HG02571 (cell line): Measurements from ENCODE around the gene FKBP1B.
A peak's percentile ranks its signal among the peaks of the same experiment; 100 is the strongest.
"Not testable (repeated sequence)": the region's sequence is repeated elsewhere in the genome, so short reads cannot be mapped to it uniquely, and the experiment has no call there.

ENCODE experiments used
- ATAC-seq: cut with Tn5 transposase; IDR thresholded peaks from one replicate; pipeline ENCODE4 v1.9.1; 2021; ENCODE audit warnings: mild to moderate bottlenecking, moderate library complexity; ENCODE audit not compliant: unreplicated experiment

Gene FKBP1B

GRCh38 chr2:24058564-24059271, 9.2 kb downstream of the FKBP1B start:
- ATAC-seq = no peak

GRCh38 chr2:24065341-24065740, 15.8 kb downstream of the FKBP1B start:
- no peak for ATAC-seq

- no peak for ATAC-seq
These were observed 22.7 kb downstream of the FKBP1B start for GRCh38 chr2:24072259-24072658.

- no peak for ATAC-seq
These were observed 24.3 kb downstream of the FKBP1B start for GRCh38 chr2:24073816-24074215.

- no peak for ATAC-seq
These were observed 25.7 kb downstream of the FKBP1B start for GRCh38 chr2:24075259-24075658.

- peak; percentile 94 for ATAC-seq
These were observed 26.6 kb downstream of the FKBP1B start, which contains the start of gene SF3B6 for GRCh38 chr2:24075915-24076848. Gene SF3B6 (minus strand): TSS chr2:24076326. CDS start chr2:24076229, 97 bp downstream.

GRCh38 chr2:24076849-24077534, 27.5 kb downstream of the FKBP1B start:
- ATAC-seq = no peak

- ATAC-seq = no peak
These were observed 28.0 kb downstream of the FKBP1B start for GRCh38 chr2:24077535-24077877.

GRCh38 chr2:24077879-24078278, 28.3 kb downstream of the FKBP1B start:
- no peak for ATAC-seq

GRCh38 chr2:24080701-24081100, 31.2 kb downstream of the FKBP1B start:
- ATAC-seq = no peak

- no peak for ATAC-seq
These were observed 33.4 kb downstream of the FKBP1B start for GRCh38 chr2:24082787-24083566.

- peak; percentile 72 for ATAC-seq
These were observed 34.2 kb downstream of the FKBP1B start for GRCh38 chr2:24083567-24084385.

- peak; percentile 77 for ATAC-seq
These were observed 35.1 kb downstream of the FKBP1B start, which contains the start of gene TP53I3 for GRCh38 chr2:24084386-24085199. Gene TP53I3 (minus strand): TSS chr2:24084834. CDS start chr2:24084326, 508 bp downstream.

GRCh38 chr2:24085200-24085489, 35.6 kb downstream of the FKBP1B start:
- no peak for ATAC-seq

GRCh38 chr2:24086241-24086640, 36.7 kb downstream of the FKBP1B start:
- ATAC-seq = no peak

- ATAC-seq = no peak
These were observed 37.5 kb downstream of the FKBP1B start for GRCh38 chr2:24087032-24087431.

GRCh38 chr2:24088821-24089359, 39.3 kb downstream of the FKBP1B start:
- no peak for ATAC-seq

GRCh38 chr2:24093270-24093669, 43.7 kb downstream of the FKBP1B start:
- ATAC-seq = not testable (repeated sequence)
